CD4-positive, alpha-beta T cell treated with Interleukin-6 for 4 hours (primary cell): ENCODE results near the gene ADD2.
"Not testable (repeated sequence)": the region's sequence is repeated elsewhere in the genome, so short reads cannot be mapped to it uniquely, and the experiment has no call there.

Experiments used
- DNase-seq: peaks from one replicate; pipeline ENCODE4 v3.0.0-alpha.2; 2020; ENCODE audit warnings: mixed read lengths

The ADD2 gene

DNA sequence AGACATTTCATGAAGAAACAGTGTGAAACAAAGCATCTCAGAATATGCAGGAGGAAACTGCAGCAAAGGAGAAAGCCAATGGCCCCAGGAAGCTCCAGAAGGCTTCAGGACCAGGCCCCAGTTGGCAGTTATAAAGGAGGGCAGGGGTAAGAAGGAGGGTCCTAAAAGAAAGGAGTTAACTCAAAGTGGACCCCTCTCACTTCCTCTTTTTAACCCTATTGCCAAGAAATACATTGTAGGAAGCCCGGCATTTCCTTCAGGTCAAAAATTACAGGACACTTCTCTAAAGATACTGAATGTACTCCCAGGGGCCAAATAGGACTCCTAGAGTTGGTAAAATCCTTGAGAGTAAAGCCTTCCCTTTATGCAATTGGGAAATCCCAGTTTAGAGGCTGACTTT is 137.2 kb downstream of the ADD2 start:
- DNase-seq: no peak

DNA sequence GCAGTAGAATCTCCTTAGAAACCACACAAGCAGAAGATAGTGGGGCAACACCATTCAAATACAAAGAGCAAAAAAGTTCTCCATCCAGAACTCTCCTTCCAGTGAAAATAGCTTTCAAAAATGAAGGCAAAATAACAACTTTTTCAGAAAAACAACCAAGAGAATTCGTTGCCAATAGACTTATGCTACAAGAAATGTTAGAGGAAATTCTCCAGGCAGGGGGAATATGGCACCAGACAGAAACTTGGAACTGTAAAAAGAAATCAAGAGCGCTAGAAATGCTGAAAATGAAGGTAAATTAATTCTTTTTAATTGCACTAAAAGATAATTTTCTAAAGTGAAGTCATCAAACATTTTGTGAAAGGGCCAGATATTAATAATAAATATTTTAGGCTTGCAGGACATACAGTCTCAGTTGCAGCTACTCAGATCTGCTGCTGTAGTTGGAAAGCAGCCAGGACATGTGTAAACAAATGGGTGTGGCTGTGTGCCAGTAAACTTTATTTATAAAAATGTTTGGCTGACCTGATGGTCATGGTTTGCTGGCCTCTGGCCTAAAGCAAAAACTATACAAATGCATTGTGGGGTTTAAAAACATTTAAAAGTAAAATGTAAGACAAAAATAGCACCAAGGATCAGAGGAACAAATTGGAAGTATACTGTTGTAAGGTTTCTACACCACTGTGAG is 140.6 kb downstream of the ADD2 start:
- no peak for DNase-seq

DNA sequence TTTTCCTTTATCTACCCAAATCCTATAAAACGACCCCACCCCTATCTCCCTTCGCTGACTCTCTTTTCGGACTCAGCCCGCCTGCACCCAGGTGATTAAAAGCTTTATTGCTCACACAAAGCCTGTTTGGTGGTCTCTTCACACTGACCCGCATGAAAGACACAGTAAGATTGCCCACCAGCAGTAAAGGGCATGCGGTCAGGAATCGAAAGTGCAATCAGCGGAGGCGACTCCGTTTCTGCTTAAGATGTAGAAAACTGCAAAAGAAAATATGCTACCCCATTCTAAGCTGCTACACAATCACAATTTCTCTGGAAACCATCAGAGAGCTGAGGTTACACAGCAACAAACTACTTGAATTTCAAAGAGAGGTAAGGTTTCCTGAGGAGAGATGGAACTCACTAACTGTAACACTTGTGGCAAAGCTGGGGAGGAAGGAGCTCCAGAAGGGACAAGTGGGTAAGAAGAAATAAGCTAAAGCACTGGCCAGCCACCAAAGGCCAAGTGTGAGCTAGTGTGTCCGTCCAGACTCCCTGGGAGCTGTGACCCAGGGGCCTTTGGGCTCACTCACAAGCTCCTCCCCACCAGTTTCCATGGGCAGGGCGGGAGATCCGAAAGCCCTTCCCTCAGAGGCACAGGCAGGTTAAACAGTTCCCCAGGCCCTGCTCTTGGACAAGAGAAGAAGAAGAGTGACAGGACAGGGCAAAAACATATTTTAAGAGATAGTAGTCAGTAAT is 141.6 kb downstream of the ADD2 start:
- no peak for DNase-seq

DNA sequence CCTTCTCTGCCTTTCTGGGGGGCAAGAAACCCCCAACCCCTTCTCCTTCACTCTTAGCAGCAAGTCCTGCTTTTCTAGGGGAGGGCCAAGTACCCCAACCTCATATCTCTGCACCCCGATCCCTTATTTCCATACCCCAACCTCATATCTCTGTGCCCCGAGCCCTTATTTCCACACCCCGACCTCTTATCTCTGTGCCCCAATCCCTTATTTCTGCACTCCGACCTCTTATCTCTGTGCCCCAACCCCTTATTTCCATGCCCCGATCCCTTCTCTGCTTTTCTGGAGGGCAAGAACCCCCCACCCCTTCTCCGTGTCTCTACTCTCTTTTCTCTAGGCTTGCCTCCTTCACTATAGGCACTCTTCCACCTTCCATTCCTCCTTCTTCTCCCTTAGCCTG is 146.5 kb downstream of the ADD2 start:
- DNase-seq: not testable (repeated sequence)

GRCh38 chr2:70620020-70620419 is 148.0 kb downstream of the ADD2 start:
- DNase-seq: no peak

GRCh38 chr2:70619167-70619566 is 148.8 kb downstream of the ADD2 start:
- DNase-seq: no peak

- DNase-seq: no peak
These were observed 151.8 kb downstream of the ADD2 start for GRCh38 chr2:70616168-70616694.

DNA sequence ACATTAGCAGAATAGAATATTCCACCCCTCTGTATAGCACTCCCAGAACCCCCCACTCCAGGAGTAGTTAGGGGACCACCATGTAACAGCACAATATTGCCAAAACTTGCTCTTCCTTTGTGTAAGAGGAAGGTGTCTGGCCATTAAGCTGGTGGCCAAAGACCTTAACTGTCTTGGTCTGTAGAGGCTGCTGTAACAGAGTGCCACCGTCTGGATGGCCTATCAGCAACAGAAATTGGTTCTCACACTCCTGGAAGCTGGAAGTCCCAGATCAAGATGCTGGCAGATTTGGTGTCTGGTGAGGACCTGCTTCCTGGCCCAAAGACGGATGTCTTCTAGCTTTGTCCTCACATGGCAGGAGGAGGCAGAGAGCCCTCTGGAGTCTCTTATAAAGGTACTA is 152.8 kb downstream of the ADD2 start:
- DNase-seq: no peak

GRCh38 chr2:70613521-70613920 is 154.5 kb downstream of the ADD2 start:
- no peak for DNase-seq

DNA sequence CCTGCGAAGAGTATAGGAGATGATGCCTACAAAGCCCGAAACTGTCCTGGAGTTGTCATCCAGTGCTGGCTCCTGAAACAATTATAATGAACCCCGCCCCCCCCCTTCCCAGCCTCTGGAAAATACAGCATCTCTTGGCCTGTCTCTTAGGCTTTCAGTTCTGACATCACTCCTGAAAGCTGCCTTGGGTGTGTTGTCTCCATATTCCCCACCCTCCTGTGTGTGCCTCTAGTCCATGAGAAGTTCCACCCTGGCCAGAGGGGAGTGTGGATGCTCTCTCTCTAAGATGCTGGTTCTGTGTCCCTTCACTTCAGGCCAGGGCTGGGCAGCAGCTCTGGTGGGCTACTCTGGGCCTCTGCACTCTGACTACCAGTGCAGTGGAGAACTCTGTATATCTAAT is 155.4 kb downstream of the ADD2 start:
- DNase-seq: no peak

DNA sequence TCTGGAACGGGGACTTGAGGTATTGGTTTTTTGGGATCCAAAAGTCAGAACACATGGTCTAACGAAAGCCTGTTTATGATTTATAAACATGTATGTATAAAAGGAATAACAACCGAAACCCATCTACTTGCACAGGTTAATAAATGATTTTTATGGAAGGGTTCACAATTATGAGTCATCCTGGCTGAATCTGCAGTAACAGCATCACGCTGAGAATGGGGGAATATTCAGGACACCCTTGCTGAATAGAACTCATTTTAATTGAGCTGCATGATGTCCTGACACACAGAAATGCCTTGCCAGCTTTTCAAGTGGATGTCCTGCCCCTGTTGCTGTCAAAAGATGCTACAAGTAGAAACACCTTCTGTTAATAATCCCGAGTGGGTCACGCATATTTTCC is 159.6 kb downstream of the ADD2 start:
- DNase-seq: no peak

DNA sequence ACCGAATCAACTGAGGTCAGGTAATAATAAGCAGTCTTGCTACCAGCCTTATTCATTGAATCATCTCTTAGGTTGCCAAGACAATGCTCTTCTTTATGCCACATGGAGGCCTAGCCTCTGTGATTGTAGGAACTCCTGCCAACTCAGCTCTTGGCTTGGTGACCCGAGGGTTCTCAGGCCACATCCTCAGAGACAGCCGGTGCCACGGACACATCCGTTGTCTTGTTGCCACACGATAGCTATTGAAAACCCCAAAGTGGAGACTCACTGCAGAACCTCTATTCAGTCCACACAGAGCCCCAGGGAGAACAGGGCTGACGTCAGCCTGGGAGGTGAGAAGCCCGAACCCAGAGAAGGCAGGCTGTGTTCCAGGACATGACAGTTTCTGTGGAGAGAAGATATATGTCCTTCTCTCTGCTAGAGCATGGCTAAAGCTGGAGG is 160.9 kb downstream of the ADD2 start:
- DNase-seq: no peak
